Jurkat, Clone E6-1 (cell line): Measurements from ENCODE around the gene LRRC4.

Source experiments
- DNase-seq: peaks from one replicate; pipeline ENCODE4 v3.0.0-alpha.2; 2011; ENCODE audit warnings: low read depth, low spot score
- H3K4me3 ChIP-seq: 2 replicates; pipeline ENCODE4 v1.5.1; 2011; ENCODE audit warnings: mild to moderate bottlenecking, low read length, control low read depth, moderate library complexity

Gene LRRC4

DNA sequence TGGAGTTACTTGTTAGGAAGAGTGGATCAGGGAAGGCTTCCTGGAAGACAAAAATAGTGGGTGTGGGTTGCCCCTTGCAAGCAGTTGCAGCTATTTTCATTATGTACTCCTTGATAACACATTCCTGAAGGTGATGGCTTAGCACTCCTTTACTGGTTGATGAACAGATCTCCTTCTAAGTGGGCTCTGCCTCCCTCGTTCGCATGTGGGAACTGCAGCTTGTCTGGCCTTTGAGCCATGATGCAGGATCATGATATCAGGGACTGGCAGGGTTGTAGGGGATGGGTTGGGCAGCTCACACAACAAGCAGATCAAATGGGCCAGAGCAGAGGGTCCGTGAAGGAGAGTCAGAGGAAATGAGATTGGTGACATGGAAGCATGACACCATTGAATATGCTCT lies 28.8 kb upstream of the LRRC4 start:
- no peak overlapping the region for H3K4me3 ChIP-seq
- no peak for DNase-seq

DNA sequence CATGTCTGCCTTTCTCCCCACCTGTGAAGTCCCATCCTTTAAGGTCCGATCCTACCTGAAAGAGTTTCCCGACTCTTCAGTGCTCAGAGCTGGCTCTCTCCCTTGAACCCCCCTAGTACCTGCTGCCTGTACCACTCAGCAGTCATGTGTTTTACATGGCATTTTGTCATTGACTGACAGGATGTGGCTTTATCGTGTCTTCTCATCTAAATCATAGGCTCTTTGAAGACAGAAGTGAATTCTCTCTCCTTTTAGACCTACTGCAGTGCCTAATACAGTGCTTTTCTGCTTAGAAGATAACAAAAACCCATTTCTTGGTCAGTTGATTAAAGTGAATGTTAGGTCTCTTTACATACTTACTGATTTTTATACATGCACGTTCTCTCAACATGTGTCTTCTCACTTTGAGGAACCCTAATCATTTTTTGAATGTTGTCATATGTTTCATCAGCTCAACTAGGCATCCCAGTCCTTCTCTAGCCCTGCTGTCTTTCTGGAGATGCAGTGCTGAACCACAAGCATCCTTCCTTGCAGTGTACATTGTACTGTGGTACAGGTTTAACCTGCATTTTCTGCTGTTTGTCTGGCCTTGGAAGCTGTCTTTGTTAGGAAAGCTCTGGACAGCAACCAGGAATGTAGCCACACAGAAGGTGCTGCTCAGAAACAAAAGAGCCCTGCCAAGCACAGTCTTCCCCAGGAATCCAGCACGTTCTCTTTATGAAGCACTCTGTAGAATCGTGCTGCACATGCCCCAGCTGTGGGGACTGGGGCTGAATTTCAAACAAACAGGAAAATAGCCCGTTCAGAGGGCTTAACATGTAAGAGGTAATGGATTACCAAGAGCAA lies 28.1 kb upstream of the LRRC4 start:
- DNase-seq, result peak; percentile 86
- no peak overlapping the region for H3K4me3 ChIP-seq

DNA sequence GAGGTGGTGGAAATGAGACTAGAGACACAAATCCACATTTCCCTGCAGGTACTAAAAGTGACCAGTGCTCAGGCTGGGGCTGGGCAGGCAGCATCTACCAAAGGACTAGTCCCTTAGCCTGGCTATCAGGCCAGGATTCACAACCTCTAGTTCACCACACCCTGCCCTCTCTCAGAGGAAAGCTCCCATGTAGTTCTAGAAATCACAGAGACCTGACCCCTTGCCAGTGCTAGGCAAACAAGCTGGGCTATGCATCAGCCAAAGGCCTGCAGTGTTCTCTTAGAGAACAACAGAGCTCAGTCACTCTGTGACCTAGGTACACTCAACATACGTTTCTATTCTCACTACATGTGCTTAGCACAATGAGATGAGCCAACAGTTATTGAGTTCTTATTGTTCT lies 26.7 kb upstream of the LRRC4 start:
- H3K4me3 ChIP-seq, result no peak overlapping the region
- no peak for DNase-seq

DNA sequence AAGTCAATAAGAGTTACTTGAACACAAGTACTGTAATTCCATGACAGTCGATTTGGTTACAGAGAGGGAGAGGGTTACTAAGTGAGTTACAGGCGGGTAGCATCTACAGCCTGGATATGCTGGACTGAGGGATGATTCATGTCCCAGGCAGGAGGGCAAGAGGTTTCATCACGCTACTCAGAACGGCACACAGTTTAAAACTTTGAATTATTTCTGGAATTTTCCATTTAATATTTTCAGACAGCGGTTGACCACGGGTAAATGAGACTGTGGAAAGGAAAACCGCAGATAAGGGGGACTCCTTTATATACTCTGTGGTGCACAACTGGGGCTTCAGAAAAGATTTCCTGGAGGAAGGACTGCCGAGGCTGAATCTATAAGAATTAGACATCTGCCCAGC lies 25.7 kb upstream of the LRRC4 start:
- H3K4me3 ChIP-seq, result no peak overlapping the region
- no peak for DNase-seq

DNA sequence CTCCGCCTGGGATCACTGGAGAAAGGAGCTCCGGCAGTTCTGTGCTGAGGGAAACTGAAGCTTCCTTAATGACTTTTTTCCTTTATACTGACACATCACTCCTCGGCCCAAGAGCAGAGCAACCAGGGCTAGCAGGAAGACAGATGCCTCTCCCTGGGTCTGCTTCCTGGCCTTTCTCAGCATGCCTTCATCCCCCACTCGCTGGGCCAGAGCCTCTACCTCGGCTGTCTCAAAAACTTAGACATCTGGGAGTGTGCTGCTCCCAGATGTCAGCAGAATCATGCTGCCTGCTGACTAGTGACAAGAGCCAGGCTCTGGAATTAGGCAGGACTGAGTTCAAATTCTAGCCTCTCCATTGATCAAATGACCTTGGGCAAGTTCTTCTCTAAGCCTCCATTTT lies 24.4 kb upstream of the LRRC4 start:
- H3K4me3 ChIP-seq, result no peak overlapping the region
- DNase-seq, result no peak

DNA sequence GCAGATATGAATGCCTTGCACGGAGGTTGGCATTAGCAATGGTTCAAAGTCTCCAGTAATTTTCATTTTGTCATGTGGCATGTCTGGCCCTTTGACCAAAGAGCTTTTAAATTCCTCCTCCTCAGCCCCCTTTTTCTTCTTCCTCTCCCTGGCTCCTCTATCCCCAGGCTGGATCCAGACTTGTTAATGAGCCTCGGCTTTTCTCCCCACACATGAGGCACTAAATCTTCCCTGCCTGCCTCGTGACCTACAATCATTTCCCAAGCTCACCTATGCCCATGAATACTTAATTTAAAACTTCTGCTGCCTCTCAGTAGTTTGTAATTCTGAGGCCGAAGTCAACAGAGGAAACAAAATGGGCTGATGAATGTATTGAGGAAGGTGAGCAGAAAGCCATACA lies 23.3 kb upstream of the LRRC4 start:
- no peak for DNase-seq
- H3K4me3 ChIP-seq, result no peak overlapping the region

DNA sequence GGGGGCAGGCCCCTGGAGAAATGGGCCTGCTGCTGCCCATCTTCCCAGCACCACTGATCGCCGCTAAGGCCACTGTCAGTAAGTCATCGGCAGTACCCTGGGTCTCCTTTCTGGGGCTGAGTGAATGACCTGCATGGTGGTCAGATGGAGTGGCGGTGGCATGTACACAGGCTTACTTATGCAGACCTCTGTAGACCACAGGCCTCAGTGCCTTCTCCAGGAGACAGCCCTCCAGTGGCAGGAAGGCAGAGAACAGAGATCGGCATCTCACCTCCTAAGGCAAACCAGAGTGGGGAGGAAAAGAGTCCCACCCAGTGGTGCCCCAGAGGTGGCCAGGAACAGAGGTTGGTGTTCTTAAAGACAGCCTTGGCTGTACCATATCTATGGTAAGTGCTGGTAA lies 22.8 kb upstream of the LRRC4 start:
- H3K4me3 ChIP-seq, result no peak overlapping the region
- no peak for DNase-seq

DNA sequence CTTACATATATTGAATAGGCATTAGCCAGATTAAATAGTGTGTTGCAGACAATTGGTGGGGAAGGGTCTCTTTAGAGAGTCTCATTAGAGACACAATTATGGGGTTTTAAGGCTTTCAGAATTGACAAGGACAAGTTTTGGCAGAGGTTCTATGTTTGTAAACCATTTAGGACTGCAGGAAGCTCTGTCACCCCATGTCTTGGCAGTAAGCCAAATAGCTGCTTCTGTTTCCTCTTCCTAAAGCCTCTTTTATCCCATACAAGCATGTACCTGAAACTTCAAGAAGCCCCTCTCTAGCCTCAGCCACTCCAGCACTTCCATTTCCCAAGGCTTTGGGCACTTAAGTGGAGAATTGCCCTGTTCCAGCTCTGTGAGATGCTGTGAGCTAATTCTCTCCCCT lies 21.8 kb upstream of the LRRC4 start:
- no peak overlapping the region for H3K4me3 ChIP-seq
- peak; percentile 81 for DNase-seq

DNA sequence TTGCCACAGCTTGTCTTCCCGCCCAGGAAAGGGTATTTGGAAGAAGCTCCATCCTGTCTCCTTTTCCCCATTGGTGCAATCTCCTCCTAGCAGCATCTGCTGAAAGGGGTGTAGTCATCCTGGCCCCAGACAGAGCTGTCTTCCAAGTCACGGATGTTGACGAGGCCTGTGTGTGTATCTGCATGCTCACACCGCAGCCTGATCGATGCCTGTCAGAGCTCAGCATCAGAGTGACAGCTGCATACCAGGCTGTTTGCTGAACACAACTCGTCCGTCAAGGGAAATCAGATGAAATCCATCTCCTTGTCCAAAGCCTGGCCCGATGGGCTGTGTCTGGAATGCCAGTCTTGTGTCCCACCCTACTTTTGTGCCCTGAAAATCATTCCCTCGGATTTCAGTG lies 21.2 kb upstream of the LRRC4 start:
- DNase-seq, result no peak
- H3K4me3 ChIP-seq, result no peak overlapping the region

DNA sequence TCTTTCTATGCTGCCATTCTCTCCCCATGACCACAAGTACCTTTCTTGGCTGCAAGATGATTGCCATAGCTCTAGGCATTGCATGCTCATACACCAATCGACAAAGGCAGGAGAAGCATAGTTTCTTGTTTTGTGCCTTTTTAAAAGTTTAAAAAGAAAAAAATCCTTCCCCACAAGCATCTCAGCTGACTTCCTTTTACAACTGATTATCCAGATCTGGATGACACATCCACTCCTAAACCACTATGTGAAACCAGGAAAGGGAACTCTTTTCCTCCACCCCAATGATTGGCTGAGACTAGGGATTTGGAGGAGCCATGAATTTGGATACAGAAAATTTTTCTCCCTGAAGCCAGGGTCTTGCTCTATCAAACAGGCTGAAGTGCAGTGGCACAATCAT lies 14.5 kb upstream of the LRRC4 start:
- no peak for DNase-seq
- no peak overlapping the region for H3K4me3 ChIP-seq

DNA sequence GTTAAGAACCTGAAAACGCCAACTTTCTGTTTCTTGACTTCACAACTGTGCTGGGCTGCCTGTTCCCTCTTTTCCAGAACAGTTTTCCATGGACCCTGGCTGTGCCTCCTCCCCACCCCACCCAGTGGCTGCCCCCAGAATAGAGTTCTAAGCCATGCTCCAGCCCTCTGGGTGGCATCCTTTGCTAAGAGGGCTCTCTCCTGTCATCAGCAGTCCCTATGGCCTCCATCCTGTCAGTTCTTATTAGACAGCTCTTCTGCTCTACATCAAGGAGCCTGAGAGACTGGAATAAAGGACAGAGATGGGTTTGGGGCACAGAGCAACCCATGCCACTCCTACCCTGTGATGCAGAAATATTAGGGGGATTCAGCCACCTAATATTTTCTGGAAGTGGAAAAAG lies 13.9 kb upstream of the LRRC4 start:
- H3K4me3 ChIP-seq, result no peak overlapping the region
- DNase-seq, result no peak

DNA sequence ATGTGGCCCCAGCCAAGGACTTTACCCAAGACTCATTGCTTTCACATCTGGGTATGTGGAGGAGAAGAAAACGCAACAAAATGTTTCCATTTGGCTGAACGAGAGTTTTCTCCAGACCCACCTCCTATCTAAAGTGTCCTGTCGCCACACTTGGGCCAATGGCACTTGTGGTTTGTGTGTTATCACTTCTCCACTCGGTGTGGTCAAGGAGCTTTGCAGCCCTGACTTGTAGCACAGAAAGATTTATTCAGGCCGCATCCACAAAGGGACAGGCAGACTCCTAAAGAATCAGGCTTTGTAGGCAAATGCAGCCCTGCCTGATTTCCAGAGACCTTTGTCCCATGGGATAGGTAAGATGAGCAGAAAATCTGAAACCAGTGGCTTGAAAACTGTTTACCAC lies 12.8 kb upstream of the LRRC4 start:
- DNase-seq, result no peak
- no peak overlapping the region for H3K4me3 ChIP-seq

DNA sequence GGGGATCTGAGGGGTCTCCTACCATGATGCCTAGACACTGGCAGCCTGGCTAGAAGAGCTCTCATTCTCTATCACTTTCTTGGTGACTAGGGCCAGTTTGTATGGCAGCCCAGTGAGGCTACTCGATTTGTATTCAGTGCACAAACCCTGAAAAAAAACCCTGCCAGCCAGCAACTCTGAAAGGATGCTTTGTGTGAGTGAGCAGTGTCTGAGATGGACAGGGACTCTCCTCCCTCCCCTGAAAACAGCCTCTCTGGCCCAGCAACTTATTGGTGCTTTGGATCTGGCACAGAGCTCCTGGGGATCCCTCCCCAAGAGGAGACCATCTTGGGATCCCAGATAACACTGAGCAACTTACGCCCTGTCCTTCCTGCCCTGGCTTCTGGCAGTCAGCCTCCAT lies 10.8 kb upstream of the LRRC4 start:
- no peak for DNase-seq
- no peak overlapping the region for H3K4me3 ChIP-seq

DNA sequence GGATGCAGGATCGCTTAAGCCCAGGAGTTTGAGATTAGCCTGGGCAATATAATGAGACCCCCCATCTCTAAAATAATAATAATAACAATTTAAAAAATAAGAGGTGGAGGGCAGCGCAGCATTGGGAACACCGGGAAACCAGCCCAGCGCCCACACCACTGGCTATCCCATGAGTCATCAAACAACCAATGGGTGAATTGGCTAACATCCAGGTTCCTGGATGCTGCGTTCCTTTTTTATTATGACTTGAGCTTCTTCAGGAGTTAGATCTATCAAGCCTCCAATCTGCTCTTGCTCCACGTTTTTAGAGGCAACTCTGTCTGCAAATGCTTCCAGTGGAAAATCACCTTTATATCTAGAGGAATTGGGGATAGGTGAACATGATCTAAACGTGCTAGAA lies 10.0 kb upstream of the LRRC4 start:
- H3K4me3 ChIP-seq, result no peak overlapping the region
- no peak for DNase-seq

DNA sequence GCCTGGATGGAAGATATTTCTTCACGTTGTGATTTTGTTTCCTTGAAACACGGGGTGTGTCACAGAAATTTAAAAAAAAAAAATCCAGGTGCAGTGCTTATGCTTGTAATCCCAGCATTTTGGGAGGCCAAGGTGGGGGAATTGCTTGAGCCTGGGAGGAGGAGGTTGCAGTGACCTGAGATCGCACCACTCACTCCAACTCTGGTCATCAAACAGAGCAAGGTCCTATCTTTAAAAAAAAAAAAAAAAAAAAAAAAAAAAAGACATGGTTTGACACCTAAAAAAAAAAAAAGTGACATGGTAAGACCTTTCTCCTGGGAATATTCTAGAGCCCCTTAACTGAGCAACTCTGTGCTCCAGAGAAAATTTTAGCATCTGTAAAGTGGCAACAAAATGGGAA lies 9.0 kb upstream of the LRRC4 start:
- H3K4me3 ChIP-seq, result no peak overlapping the region
- DNase-seq, result no peak

DNA sequence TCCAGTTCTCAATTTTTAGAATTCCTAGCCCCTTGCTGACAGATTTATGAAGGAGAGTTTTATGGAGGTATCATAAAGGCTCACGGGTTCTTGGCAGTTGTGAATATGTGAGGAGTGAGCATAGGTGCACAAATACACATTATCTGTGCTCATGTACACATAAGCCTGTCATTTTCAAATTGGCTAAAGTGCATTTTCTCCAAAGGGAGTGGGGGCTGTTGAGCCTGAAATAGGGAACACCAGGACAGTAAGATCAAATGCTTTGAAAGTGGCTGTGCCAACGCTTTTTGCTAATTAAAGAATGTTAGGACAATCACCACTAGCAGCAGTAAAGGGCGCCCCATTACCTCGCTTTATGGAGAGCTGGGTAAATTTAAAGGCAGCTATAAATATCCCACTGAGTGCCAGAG lies 8.3 kb upstream of the LRRC4 start:
- no peak for DNase-seq
- H3K4me3 ChIP-seq, result no peak overlapping the region

DNA sequence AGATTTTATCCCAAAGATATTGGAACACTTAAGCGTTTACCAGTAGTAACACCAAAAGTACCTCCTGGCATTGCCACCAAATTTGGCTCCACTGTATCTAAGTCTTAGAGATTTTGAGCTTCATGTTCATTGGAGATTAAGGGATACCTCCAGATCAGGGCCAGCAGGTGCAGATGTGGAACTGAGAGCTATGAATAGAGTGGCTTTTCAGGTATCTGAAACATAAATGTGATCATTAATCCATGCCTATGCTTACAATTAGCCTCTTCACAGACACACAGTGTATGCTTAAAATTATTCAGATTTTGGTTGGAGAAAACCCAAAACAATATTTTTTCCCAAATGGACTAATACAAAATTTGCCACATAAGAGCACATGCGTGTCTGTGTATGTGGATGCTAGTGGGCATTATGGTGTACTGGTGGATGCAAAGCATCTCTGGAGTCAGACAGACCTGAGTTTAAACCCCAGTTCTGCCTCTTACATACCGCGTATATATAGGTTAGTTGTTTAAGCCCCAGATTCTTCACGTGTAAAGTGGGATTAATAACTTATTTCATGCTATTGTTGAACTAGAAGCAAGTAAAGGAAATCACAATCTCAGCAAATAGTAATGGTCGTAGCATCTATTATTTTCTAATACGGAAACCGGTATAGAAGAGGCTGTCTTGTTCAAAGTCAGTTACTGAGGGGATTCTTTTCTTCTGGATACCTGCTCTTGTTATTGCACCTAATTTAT lies 6.8 kb upstream of the LRRC4 start:
- no peak for DNase-seq
- no peak overlapping the region for H3K4me3 ChIP-seq

DNA sequence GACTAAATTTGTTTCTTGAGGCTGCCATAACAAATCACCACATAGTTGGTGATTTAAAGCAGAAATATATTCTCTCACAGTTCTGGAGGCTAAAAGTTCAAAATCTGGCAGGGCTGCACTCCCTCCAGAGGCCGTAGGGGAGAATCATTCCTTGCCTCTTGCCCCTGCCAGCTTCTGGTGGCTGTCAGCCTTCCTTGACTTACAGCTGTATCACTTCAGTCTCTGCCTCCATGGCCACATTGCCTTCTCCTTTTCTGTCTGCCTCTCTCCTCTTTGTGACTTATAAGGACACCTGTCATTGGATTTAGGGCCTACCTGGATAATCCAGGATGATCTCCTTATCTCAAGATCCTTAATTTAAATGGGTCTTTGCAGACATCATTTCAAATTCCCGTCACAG lies 5.8 kb upstream of the LRRC4 start:
- DNase-seq, result no peak
- no peak overlapping the region for H3K4me3 ChIP-seq

DNA sequence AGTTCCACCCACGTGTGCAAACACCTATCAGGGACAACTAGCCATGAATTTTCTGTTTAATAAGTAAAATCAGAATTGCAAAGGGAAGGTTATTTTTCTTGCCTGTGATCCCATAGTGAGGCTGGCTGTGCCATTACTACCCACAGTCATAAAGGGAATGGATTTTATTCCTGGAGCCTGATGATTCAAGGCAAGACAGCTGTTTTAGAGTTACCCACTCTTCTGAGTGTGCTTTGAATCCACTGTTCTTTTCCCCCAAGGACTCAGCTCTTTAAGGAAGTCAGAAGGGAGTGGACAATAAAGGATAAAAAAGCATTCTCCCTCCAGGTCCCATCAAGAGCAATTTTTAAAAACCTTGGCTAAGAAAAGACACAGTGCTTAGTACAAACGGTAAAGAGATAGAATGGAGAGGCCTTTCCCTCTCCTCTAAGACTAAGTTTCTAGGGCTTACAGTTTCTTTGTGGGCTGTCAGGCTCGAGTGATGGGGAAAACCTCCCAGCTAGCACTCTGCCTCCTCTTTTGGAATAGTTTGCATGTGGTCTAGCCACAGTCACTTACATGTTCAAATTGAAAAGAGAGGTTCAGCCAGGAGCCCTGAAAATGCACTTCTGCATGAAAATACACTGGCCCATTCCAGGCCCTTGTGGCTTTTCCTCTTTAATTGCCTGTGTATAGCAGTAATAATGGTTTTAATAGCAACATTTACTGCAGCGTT lies 5.1 kb upstream of the LRRC4 start:
- H3K4me3 ChIP-seq, result no peak overlapping the region
- no peak for DNase-seq

DNA sequence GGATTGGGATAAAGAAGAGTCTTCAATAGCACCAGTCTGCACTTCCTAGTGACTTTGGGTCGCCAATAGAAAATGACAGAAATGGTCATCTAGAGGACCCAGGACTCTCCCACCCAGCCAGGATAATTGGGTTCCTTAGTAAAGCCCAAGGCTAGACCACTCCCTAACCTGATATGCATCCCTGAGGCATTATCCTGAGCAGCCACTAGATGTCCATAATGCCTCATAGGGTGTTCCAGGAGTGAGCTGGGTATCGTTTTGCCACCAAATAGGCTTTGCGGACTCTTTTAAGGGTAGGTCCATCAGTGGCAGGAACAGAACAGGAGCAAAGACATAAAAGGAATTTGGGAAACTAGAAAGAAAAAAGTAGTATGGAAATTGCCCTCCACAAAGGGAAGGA lies 4.5 kb upstream of the LRRC4 start:
- no peak for DNase-seq
- no peak overlapping the region for H3K4me3 ChIP-seq
